ENCODE measurements around the gene MRPL43. TPM values are rescaled to one million over a fixed set of nuclear protein-coding genes. Genes with fewer than 3 reads are reported as not detected.
"Not testable (repeated sequence)": the region's sequence is repeated elsewhere in the genome, so short reads cannot be mapped to it uniquely, and the experiment has no call there.

Gene MRPL43
- total and polyA plus RNA-seq, 2 experiments from 2014 or later, result 60.1 to 112 TPM

GRCh38 chr10:100977436-100977835 lies 9.9 kb downstream of the MRPL43 start:
- H3K36me3 ChIP-seq (replicated peaks; ENCODE audit: insufficient read depth, low read depth), result no peaks in the 10 kb centered on the region
- DNase-seq (ENCODE audit: low spot score), result no peak
- no peak overlapping the region for H3K4me2 ChIP-seq
- H3K9me2 ChIP-seq (replicated peaks; ENCODE audit: insufficient read depth), result no peaks in the 10 kb centered on the region
- no peak overlapping the region for H3K27ac ChIP-seq
- H3K27me3 ChIP-seq, result no peaks in the 10 kb centered on the region
- H3K79me2 ChIP-seq, result peaks cover 12% of the 10 kb centered on the region
- H3K4me3 ChIP-seq, result no peak overlapping the region
- TF ChIP-seq EZH2phosphoT487 (IDR thresholded peaks at IDR 0.05; ENCODE audit: low read depth, severe bottlenecking, unreplicated experiment) (no peak), EZH2 (IDR thresholded peaks at IDR 0.05; ENCODE audit: borderline replicate concordance) (no peak)
- TF ChIP-seq, protein P1, sequence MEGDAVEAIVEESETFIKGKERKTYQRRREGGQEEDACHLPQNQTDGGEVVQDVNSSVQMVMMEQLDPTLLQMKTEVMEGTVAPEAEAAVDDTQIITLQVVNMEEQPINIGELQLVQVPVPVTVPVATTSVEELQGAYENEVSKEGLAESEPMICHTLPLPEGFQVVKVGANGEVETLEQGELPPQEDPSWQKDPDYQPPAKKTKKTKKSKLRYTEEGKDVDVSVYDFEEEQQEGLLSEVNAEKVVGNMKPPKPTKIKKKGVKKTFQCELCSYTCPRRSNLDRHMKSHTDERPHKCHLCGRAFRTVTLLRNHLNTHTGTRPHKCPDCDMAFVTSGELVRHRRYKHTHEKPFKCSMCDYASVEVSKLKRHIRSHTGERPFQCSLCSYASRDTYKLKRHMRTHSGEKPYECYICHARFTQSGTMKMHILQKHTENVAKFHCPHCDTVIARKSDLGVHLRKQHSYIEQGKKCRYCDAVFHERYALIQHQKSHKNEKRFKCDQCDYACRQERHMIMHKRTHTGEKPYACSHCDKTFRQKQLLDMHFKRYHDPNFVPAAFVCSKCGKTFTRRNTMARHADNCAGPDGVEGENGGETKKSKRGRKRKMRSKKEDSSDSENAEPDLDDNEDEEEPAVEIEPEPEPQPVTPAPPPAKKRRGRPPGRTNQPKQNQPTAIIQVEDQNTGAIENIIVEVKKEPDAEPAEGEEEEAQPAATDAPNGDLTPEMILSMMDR (IDR thresholded peaks at IDR 0.05; ENCODE audit: poor library complexity), result no peak
- 93% methylated on average over 6 of the region's 6 CpGs for WGBS (ENCODE audit: low lambda C conversion rate, missing lambda C conversion rate)
- no peaks in the 10 kb centered on the region for H4K20me1 ChIP-seq (ENCODE audit: insufficient read depth, poor library complexity, severe bottlenecking)
- H3K4me1 ChIP-seq (ENCODE audit: insufficient read depth), result peaks cover 1% of the 10 kb centered on the region
- H2AFZ ChIP-seq, result no peak overlapping the region
- no peaks in the 10 kb centered on the region for H3K9me3 ChIP-seq (ENCODE audit: low read depth)

GRCh38 chr10:100976906-100977305 lies 10.4 kb downstream of the MRPL43 start:
- H3K79me2 ChIP-seq, result peaks cover 18% of the 10 kb centered on the region
- no peaks in the 10 kb centered on the region for H3K36me3 ChIP-seq (replicated peaks; ENCODE audit: insufficient read depth, low read depth)
- no peak overlapping the region for H3K4me2 ChIP-seq
- H3K9me3 ChIP-seq (ENCODE audit: low read depth), result no peaks in the 10 kb centered on the region
- no peaks in the 10 kb centered on the region for H4K20me1 ChIP-seq (ENCODE audit: insufficient read depth, poor library complexity, severe bottlenecking)
- no peak for DNase-seq (ENCODE audit: low spot score)
- no peak overlapping the region for H2AFZ ChIP-seq
- H3K9me2 ChIP-seq (replicated peaks; ENCODE audit: insufficient read depth), result no peaks in the 10 kb centered on the region
- TF ChIP-seq, protein P1 (IDR thresholded peaks at IDR 0.05; ENCODE audit: poor library complexity), result no peak
- TF ChIP-seq EZH2 (IDR thresholded peaks at IDR 0.05; ENCODE audit: borderline replicate concordance), result no peak
- no peak for TF ChIP-seq EZH2phosphoT487 (IDR thresholded peaks at IDR 0.05; ENCODE audit: low read depth, severe bottlenecking, unreplicated experiment)
- no peaks in the 10 kb centered on the region for H3K27me3 ChIP-seq
- no peak overlapping the region for H3K27ac ChIP-seq
- peaks cover 7% of the 10 kb centered on the region for H3K4me1 ChIP-seq (ENCODE audit: insufficient read depth)
- 89% methylated on average over 3 of the region's 3 CpGs for WGBS (ENCODE audit: low lambda C conversion rate, missing lambda C conversion rate)
- H3K4me3 ChIP-seq, result no peak overlapping the region

- WGBS (ENCODE audit: low lambda C conversion rate, missing lambda C conversion rate), result 88% methylated on average over 8 of the region's 8 CpGs
- not testable (repeated sequence) for H3K27ac ChIP-seq; H3K4me2 ChIP-seq; H3K9me2 ChIP-seq (replicated peaks; ENCODE audit: insufficient read depth); DNase-seq (ENCODE audit: low spot score); H3K4me3 ChIP-seq; H3K27me3 ChIP-seq; H3K9me3 ChIP-seq (ENCODE audit: low read depth); H3K36me3 ChIP-seq (replicated peaks; ENCODE audit: insufficient read depth, low read depth); H2AFZ ChIP-seq; H4K20me1 ChIP-seq (ENCODE audit: insufficient read depth, poor library complexity, severe bottlenecking)
- Histone ChIP-seq H3K4me1 (ENCODE audit: insufficient read depth) (peaks cover 19% of the 10 kb centered on the region), H3K79me2 (peaks cover 19% of the 10 kb centered on the region)
Observed at GRCh38 chr10:100975397-100975796, 11.9 kb downstream of the MRPL43 start.

DNA sequence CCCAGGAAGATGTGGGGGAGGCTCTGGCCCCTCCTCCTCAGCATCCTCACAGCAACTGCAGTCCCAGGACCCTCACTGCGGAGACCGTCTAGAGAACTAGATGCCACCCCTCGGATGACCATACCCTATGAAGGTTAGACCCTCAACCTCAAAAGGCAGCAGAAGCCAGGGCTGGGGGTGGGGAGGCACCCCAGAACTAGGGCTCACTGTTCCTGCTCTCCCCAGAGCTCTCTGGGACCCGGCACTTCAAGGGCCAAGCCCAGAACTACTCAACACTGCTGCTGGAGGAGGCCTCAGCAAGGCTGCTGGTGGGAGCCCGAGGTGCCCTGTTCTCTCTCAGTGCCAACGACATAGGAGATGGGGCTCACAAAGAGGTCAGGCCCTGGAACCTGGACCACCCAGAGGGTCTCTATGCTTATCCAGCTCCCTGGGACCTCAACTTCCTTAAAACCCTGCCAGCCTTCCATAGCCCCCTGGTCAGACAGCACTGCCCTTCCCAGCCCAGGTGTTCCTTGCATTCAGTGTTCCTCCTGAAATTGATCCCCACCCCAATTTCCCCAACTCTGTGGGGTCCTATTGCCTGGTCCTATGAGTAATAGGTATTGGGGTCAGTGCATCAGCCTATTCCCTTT lies 14.3 kb downstream of the MRPL43 start:
- no peaks in the 10 kb centered on the region for H3K9me3 ChIP-seq (ENCODE audit: low read depth)
- H3K9me2 ChIP-seq (replicated peaks; ENCODE audit: insufficient read depth), result no peaks in the 10 kb centered on the region
- H3K4me3 ChIP-seq, result no peak overlapping the region
- H3K4me1 ChIP-seq (ENCODE audit: insufficient read depth), result peaks cover 22% of the 10 kb centered on the region
- H2AFZ ChIP-seq, result no peak overlapping the region
- no peaks in the 10 kb centered on the region for H4K20me1 ChIP-seq (ENCODE audit: insufficient read depth, poor library complexity, severe bottlenecking)
- TF ChIP-seq EZH2 (IDR thresholded peaks at IDR 0.05; ENCODE audit: borderline replicate concordance) (no peak), EZH2phosphoT487 (IDR thresholded peaks at IDR 0.05; ENCODE audit: low read depth, severe bottlenecking, unreplicated experiment) (no peak)
- TF ChIP-seq, protein P1 (IDR thresholded peaks at IDR 0.05; ENCODE audit: poor library complexity), result no peak
- DNase-seq (ENCODE audit: low spot score), result no peak
- no peak overlapping the region for H3K4me2 ChIP-seq
- no peaks in the 10 kb centered on the region for H3K36me3 ChIP-seq (replicated peaks; ENCODE audit: insufficient read depth, low read depth)
- WGBS (ENCODE audit: low lambda C conversion rate, missing lambda C conversion rate), result 89% methylated on average over 6 of the region's 6 CpGs
- H3K79me2 ChIP-seq, result peaks cover 19% of the 10 kb centered on the region
- peak overlapping the region; percentile 83 for H3K27ac ChIP-seq
- no peaks in the 10 kb centered on the region for H3K27me3 ChIP-seq

Measured in hepatocyte (in vitro differentiated cells).